Common myeloid progenitor, CD34-positive (primary cell): ENCODE results near the gene ZNF554.

Experiments
- CTCF ChIA-PET: fragments of 350-600 bp; sonication (Branson Sonifier 250); formaldehyde crosslinking; loops from one replicate; lab custom pipeline; 2021; ENCODE audit warnings: antibody characterized with exemption; lab: Charles Lee
- POLR2A ChIA-PET: fragments of 350-600 bp; sonication (Branson Sonifier 250); formaldehyde crosslinking; loops from one replicate; lab custom pipeline; 2021; ENCODE audit warnings: antibody characterized with exemption; lab: Charles Lee
- DNase-seq, 3 donors: peaks; one replicate each; pipeline versions ENCODE4 v3.0.0 to v3.0.0-alpha.2; 2013
- H3K27ac ChIP-seq, 2 experiments: 1 replicate in 1 of 2; 2 replicates in 1 of 2; pipeline ENCODE4 v1.7.0; 2013; ENCODE audit warnings: inconsistent platforms in 2 of 2, low read length in 2 of 2, mild to moderate bottlenecking in 2 of 2, low read depth in 1 of 2, moderate library complexity in 1 of 2; ENCODE audit not compliant: severe bottlenecking in 2 of 2, insufficient read depth in 1 of 2, poor library complexity in 1 of 2
- H3K27me3 ChIP-seq, 5 experiments: replicated peaks in 2 of 5; 1 replicate in 3 of 5; 2 replicates in 2 of 5; pipeline versions ENCODE4 v1.6.1 to v1.7.0; 2013; ENCODE audit warnings: low read length in 4 of 5, mild to moderate bottlenecking in 2 of 5, moderate library complexity in 2 of 5, inconsistent platforms in 1 of 5; ENCODE audit not compliant: insufficient read depth in 5 of 5, control insufficient read depth in 4 of 5
- H3K36me3 ChIP-seq, 4 experiments: 1 replicate in 2 of 4; 2 replicates in 2 of 4; pipeline versions ENCODE4 v1.6.1 to v1.7.0; 2013; ENCODE audit warnings: low read length in 3 of 4, control low read depth in 1 of 4, mild to moderate bottlenecking in 1 of 4; ENCODE audit not compliant: control insufficient read depth in 4 of 4, insufficient read depth in 4 of 4
- H3K4me1 ChIP-seq, 4 experiments: 1 replicate in 3 of 4; 2 replicates in 1 of 4; pipeline versions ENCODE4 v1.6.1 to v1.7.1; 2013; ENCODE audit warnings: low read length in 3 of 4, mild to moderate bottlenecking in 3 of 4, control low read depth in 1 of 4, inconsistent platforms in 1 of 4, moderate library complexity in 1 of 4; ENCODE audit not compliant: control insufficient read depth in 4 of 4, insufficient read depth in 4 of 4; ENCODE audit errors: control extremely low read depth in 1 of 4
- H3K4me3 ChIP-seq, 7 experiments: 1 replicate in 4 of 7; 2 replicates in 3 of 7; pipeline versions ENCODE4 v1.5.1 to v1.7.0; 2013; ENCODE audit warnings: mild to moderate bottlenecking in 7 of 7, low read length in 6 of 7, moderate library complexity in 6 of 7, inconsistent platforms in 2 of 7, low read depth in 2 of 7, control low read depth in 1 of 7; ENCODE audit not compliant: insufficient read depth in 4 of 7, control insufficient read depth in 1 of 7; ENCODE audit errors: extremely low read depth in 1 of 7
- H3K9me3 ChIP-seq, 5 experiments: 1 replicate in 4 of 5; 2 replicates in 1 of 5; pipeline versions ENCODE4 v1.6.1 to v1.7.1; 2013; ENCODE audit warnings: low read length in 4 of 5, mild to moderate bottlenecking in 2 of 5, inconsistent platforms in 1 of 5, low read depth in 1 of 5, moderate library complexity in 1 of 5; ENCODE audit not compliant: control insufficient read depth in 4 of 5, insufficient read depth in 2 of 5; ENCODE audit errors: control extremely low read depth in 1 of 5
- WGBS: methylation state at CpG from one replicate; pipeline ENCODE4 v1.1.5; 2013; ENCODE audit not compliant: insufficient coverage; 5-methylcytosine and 5-hydroxymethylcytosine counted together

The ZNF554 gene

GRCh38 chr19:2811735-2812413 is 7.8 kb upstream of the ZNF554 start:
- Histone ChIP-seq H3K36me3 (peaks cover 20 to 76% (median 54%) of the 10 kb centered on the region in 4 experiments), H3K9me3 (no peaks in the 10 kb centered on the region), H3K4me3 (no peak overlapping the region), H3K27me3 (no peaks in the 10 kb centered on the region), H3K4me1 (no peaks in the 10 kb centered on the region), H3K27ac (no peak overlapping the region)
- POLR2A ChIA-PET = no interaction called here
- WGBS = 99% methylated on average over 34 of the region's 34 CpGs
- DNase-seq = no peak
- CTCF ChIA-PET = interaction anchor here (0.9 kb wide), 1 partner anchor 163 kb away, joined by 3 read pairs; no protein-coding TSS in a partner anchor

GRCh38 chr19:2812414-2813234 is 7.0 kb upstream of the ZNF554 start:
- H3K4me3 ChIP-seq = no peak overlapping the region
- no peaks in the 10 kb centered on the region for H3K4me1 ChIP-seq
- ChIA-PET CTCF (no interaction called here), POLR2A (no interaction called here)
- peaks cover 16 to 68% (median 49%) of the 10 kb centered on the region in 4 experiments for H3K36me3 ChIP-seq
- H3K9me3 ChIP-seq = no peaks in the 10 kb centered on the region
- DNase-seq = no peak
- 97% methylated on average over 37 of the region's 37 CpGs for WGBS
- no peak overlapping the region for H3K27ac ChIP-seq
- H3K27me3 ChIP-seq = no peaks in the 10 kb centered on the region

GRCh38 chr19:2813235-2814160 is 6.2 kb upstream of the ZNF554 start:
- Histone ChIP-seq H3K27ac (no peak overlapping the region), H3K4me1 (no peaks in the 10 kb centered on the region), H3K27me3 (no peaks in the 10 kb centered on the region), H3K4me3 (no peak overlapping the region), H3K9me3 (no peaks in the 10 kb centered on the region), H3K36me3 (peaks cover 16 to 60% (median 44%) of the 10 kb centered on the region in 4 experiments)
- POLR2A ChIA-PET = no interaction called here
- DNase-seq = no peak
- CTCF ChIA-PET = no interaction called here
- WGBS = 96% methylated on average over 31 of the region's 35 CpGs

GRCh38 chr19:2814426-2814825 is 5.2 kb upstream of the ZNF554 start:
- Histone ChIP-seq H3K27me3 (no peaks in the 10 kb centered on the region), H3K36me3 (peaks cover 14 to 51% (median 35%) of the 10 kb centered on the region in 4 experiments), H3K4me1 (no peaks in the 10 kb centered on the region), H3K27ac (no peak overlapping the region), H3K9me3 (no peaks in the 10 kb centered on the region), H3K4me3 (no peak overlapping the region)
- ChIA-PET POLR2A (no interaction called here), CTCF (no interaction called here)
- no peak for DNase-seq
- 96% methylated on average over 11 of the region's 11 CpGs for WGBS

GRCh38 chr19:2815191-2815614 is 4.5 kb upstream of the ZNF554 start:
- H3K36me3 ChIP-seq = peaks cover 14 to 43% (median 30%) of the 10 kb centered on the region in 4 experiments
- DNase-seq = no peak
- ChIA-PET POLR2A (no interaction called here), CTCF (no interaction called here)
- no peak overlapping the region for H3K27ac ChIP-seq
- H3K27me3 ChIP-seq = no peaks in the 10 kb centered on the region
- 98% methylated on average over 11 of the region's 13 CpGs for WGBS
- H3K4me1 ChIP-seq = peaks cover 0 to 2% (median 1%) of the 10 kb centered on the region in 4 experiments
- no peak overlapping the region for H3K4me3 ChIP-seq
- no peaks in the 10 kb centered on the region for H3K9me3 ChIP-seq

- 97% methylated on average over 14 of the region's 15 CpGs for WGBS
- POLR2A ChIA-PET = no interaction called here
- CTCF ChIA-PET = no interaction called here
- Histone ChIP-seq H3K4me1 (peaks cover 0 to 8% (median 4%) of the 10 kb centered on the region in 4 experiments), H3K9me3 (no peaks in the 10 kb centered on the region), H3K27me3 (no peaks in the 10 kb centered on the region), H3K36me3 (peaks cover 12 to 36% (median 26%) of the 10 kb centered on the region in 4 experiments), H3K4me3 (no peak overlapping the region), H3K27ac (no peak overlapping the region)
- no peak for DNase-seq
These were observed 3.7 kb upstream of the ZNF554 start for GRCh38 chr19:2815923-2816322.
